ENCODE measurements around the gene POLR2I.

Gene POLR2I

GRCh38 chr19:36108684-36109083 lies 6.0 kb downstream of the POLR2I start:
- H3K4me3 ChIP-seq (replicated peaks; ENCODE audit: low read depth, low read length), result no peak overlapping the region
- no peak for TF ChIP-seq CTCF (IDR thresholded peaks at IDR 0.05; ENCODE audit: low read depth, low read length, missing control alignments)
- DNase-seq (ENCODE audit: extremely low read depth, low read depth), result no peak

GRCh38 chr19:36106991-36107390 lies 7.7 kb downstream of the POLR2I start:
- no peak for DNase-seq (ENCODE audit: extremely low read depth, low read depth)
- no peak for TF ChIP-seq CTCF (IDR thresholded peaks at IDR 0.05; ENCODE audit: low read depth, low read length, missing control alignments)
- H3K4me3 ChIP-seq (replicated peaks; ENCODE audit: low read depth, low read length), result no peak overlapping the region

GRCh38 chr19:36106441-36106840 lies 8.2 kb downstream of the POLR2I start:
- TF ChIP-seq CTCF (IDR thresholded peaks at IDR 0.05; ENCODE audit: low read depth, low read length, missing control alignments), result no peak
- DNase-seq (ENCODE audit: extremely low read depth, low read depth), result no peak
- no peak overlapping the region for H3K4me3 ChIP-seq (replicated peaks; ENCODE audit: low read depth, low read length)

GRCh38 chr19:36103842-36104552 lies 10.7 kb downstream of the POLR2I start:
- no peak overlapping the region for H3K4me3 ChIP-seq (replicated peaks; ENCODE audit: low read depth, low read length)
- no peak for DNase-seq (ENCODE audit: extremely low read depth, low read depth)
- TF ChIP-seq CTCF (IDR thresholded peaks at IDR 0.05; ENCODE audit: low read depth, low read length, missing control alignments), result no peak

- H3K4me3 ChIP-seq (replicated peaks; ENCODE audit: low read depth, low read length), result no peak overlapping the region
- DNase-seq (ENCODE audit: extremely low read depth, low read depth), result no peak
- TF ChIP-seq CTCF (IDR thresholded peaks at IDR 0.05; ENCODE audit: low read depth, low read length, missing control alignments), result no peak
Observed at GRCh38 chr19:36103040-36103626, 11.5 kb downstream of the POLR2I start.

GRCh38 chr19:36101550-36102327 lies 12.9 kb downstream of the POLR2I start:
- DNase-seq (ENCODE audit: extremely low read depth, low read depth), result no peak
- TF ChIP-seq CTCF (IDR thresholded peaks at IDR 0.05; ENCODE audit: low read depth, low read length, missing control alignments), result no peak
- H3K4me3 ChIP-seq (replicated peaks; ENCODE audit: low read depth, low read length), result no peak overlapping the region
